OCI-LY3 (cell line): ENCODE data around the gene AKT1S1.
"Not testable (repeated sequence)": the region's sequence is repeated elsewhere in the genome, so short reads cannot be mapped to it uniquely, and the experiment has no call there.

ENCODE experiments used
- H2AFZ ChIP-seq: fragments of 200-600, 300-600 bp; shearing (Covaris generic); 2 replicates; pipeline ENCODE4 v1.6.0; 2014; ENCODE audit warnings: antibody characterized with exemption, low read depth, low read length
- H3K27ac ChIP-seq: fragments of 200-600, 300-600 bp; sonication (generic); 2 replicates; pipeline ENCODE4 v1.5.1; 2014; ENCODE audit warnings: mild to moderate bottlenecking, low read length, moderate library complexity, mixed read lengths
- H3K27me3 ChIP-seq: fragments of 200-600, 300-600 bp; sonication (generic); 2 replicates; pipeline ENCODE4 v1.6.1; 2014; ENCODE audit warnings: low read depth, low read length, mixed read lengths
- H3K36me3 ChIP-seq: fragments of 200-600, 300-600 bp; sonication (generic); replicated peaks from 2 replicates; pipeline ENCODE3; 2014; ENCODE audit warnings: low read depth, low read length, mixed read lengths
- H3K4me1 ChIP-seq: fragments of 300-600, 200-600 bp; sonication (generic); 2 replicates; pipeline ENCODE4 v1.6.1; 2014; ENCODE audit warnings: low read length, mixed read lengths
- H3K4me2 ChIP-seq: fragments of 200-600, 300-600 bp; sonication (generic); 2 replicates; pipeline ENCODE4 v1.6.1; 2014; ENCODE audit warnings: low read length, mixed read lengths
- H3K4me3 ChIP-seq: fragments of 300-600, 200-600 bp; sonication (generic); 2 replicates; pipeline ENCODE4 v1.5.1; 2014; ENCODE audit warnings: antibody characterized with exemption, mild to moderate bottlenecking, low read length, moderate library complexity
- H3K79me2 ChIP-seq: fragments of 300-600, 200-600 bp; shearing (Covaris generic); 2 replicates; pipeline ENCODE4 v1.6.1; 2014; ENCODE audit warnings: mild to moderate bottlenecking, low read length, mixed read lengths
- H3K9ac ChIP-seq: fragments of 300-600, 200-600 bp; shearing (Covaris generic); 2 replicates; pipeline ENCODE4 v1.6.0; 2014; ENCODE audit warnings: mild to moderate bottlenecking, low read length, moderate library complexity
- H3K9me3 ChIP-seq: fragments of 200-600, 300-600 bp; shearing (Covaris generic); 2 replicates; pipeline ENCODE4 v1.6.1; 2014; ENCODE audit warnings: low read length, mixed read lengths; ENCODE audit not compliant: insufficient read depth
- H4K20me1 ChIP-seq: fragments of 200-600, 300-600 bp; sonication (generic); 2 replicates; pipeline ENCODE4 v1.6.1; 2016; ENCODE audit warnings: low read length, mixed read lengths; ENCODE audit not compliant: insufficient read depth
- EZH2phosphoT487 ChIP-seq: fragments of 200-600 bp; shearing (Covaris generic); IDR thresholded peaks from 2 replicates; pipeline ENCODE4 v1.6.1; 2018; ENCODE audit warnings: antibody characterized with exemption, mixed run types, low read depth
- TF ChIP-seq, protein P1 (sequence below): fragments of 200-600, 300-600 bp; sonication (generic); IDR thresholded peaks from 2 replicates; pipeline ENCODE4 v1.5.1; 2014; ENCODE audit warnings: antibody characterized with exemption, low read length, low read depth

AKT1S1 gene

DNA sequence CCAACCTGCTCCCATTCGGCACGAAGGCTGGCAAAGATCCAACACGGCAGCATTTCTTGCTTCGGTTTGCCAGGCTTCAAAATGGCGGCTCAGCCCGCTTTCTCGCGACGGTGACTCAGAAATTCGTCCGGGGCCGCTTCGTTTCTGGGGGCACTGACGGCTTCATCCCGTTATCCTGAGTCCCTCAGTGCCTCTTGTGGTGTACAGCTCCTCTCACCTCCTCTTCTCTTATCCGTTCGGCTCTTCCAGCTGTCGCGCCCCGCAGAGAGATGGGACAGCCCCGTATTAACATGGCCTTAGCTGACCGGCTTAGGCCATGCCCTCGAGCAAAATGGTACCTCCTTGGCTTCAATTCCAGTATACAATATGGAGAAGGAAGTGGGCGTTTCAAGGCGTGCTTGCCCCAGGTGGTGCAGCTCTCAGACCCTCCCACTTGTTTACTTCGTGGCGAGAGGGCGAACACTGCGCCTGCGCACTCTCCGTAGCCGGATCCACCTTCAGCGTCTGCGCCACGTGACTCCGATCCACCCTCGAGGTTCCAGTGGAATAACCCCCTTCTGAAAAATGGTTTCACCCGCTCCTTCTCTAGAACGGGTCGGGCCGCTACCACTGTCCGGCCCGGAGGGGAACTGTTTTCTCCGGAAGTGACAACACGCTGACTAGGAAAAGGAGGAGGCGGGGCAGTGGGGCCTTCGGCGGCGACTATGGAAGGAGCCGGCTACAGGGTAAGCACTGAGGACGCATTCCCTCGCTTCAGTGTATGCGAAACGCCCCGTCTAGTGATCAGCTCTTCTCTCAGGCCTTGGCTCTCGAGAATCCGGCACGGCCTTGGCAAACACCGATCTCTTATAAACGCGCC is at the start of gene AKT1S1, which contains the start of gene TBC1D17:
AKT1S1 (minus strand) TSS at position 336 of the 859 bp plus-strand sequence. CDS start 4,060 bp downstream, outside the sequence.
TBC1D17 (plus strand) TSS at position 683 of the 859 bp plus-strand sequence; CDS start at position 705, 22 bp downstream.
- TF ChIP-seq, protein P1, sequence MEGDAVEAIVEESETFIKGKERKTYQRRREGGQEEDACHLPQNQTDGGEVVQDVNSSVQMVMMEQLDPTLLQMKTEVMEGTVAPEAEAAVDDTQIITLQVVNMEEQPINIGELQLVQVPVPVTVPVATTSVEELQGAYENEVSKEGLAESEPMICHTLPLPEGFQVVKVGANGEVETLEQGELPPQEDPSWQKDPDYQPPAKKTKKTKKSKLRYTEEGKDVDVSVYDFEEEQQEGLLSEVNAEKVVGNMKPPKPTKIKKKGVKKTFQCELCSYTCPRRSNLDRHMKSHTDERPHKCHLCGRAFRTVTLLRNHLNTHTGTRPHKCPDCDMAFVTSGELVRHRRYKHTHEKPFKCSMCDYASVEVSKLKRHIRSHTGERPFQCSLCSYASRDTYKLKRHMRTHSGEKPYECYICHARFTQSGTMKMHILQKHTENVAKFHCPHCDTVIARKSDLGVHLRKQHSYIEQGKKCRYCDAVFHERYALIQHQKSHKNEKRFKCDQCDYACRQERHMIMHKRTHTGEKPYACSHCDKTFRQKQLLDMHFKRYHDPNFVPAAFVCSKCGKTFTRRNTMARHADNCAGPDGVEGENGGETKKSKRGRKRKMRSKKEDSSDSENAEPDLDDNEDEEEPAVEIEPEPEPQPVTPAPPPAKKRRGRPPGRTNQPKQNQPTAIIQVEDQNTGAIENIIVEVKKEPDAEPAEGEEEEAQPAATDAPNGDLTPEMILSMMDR, result no peak
- TF ChIP-seq EZH2phosphoT487, result no peak
- peak within 1 kb of the TSS; percentile 77 for H2AFZ ChIP-seq
- peaks cover 20% of the 10 kb centered on the region for H3K4me1 ChIP-seq
- H3K9ac ChIP-seq, result peak within 1 kb of the TSS; percentile 95
- H4K20me1 ChIP-seq, result no peaks in the 10 kb centered on the region; the same call in 1 of the 2 replicates
- peaks cover 31% of the 10 kb centered on the region for H3K36me3 ChIP-seq
- H3K4me3 ChIP-seq, result peak within 1 kb of the TSS; percentile 88
- H3K27me3 ChIP-seq, result no peaks in the 10 kb centered on the region
- H3K4me2 ChIP-seq, result peak within 1 kb of the TSS; percentile 88
- peak within 1 kb of the TSS; percentile 85 for H3K27ac ChIP-seq
- no peaks in the 10 kb centered on the region for H3K9me3 ChIP-seq
- H3K79me2 ChIP-seq, result peaks cover 33% of the 10 kb centered on the region

DNA sequence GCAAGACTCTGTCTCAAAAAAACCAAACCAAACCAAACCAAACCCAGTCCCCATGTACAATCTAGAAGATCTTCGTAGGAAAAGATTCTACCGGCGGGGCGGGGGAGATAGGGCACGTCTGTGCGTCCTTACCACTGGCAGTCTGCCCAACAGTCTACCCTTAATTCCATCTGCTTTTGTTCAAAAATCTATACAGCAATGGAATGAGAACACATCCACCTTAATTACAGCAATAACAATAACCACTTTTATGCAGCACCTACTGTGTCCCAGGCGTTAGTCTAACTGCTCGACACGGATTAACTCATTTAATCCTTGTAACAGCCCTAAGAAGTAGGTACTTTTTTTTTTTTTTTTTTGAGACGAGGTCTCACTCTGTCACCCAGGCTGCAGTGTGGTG is 49.4 kb upstream of the AKT1S1 start:
- H3K9ac ChIP-seq, result no peak overlapping the region

DNA sequence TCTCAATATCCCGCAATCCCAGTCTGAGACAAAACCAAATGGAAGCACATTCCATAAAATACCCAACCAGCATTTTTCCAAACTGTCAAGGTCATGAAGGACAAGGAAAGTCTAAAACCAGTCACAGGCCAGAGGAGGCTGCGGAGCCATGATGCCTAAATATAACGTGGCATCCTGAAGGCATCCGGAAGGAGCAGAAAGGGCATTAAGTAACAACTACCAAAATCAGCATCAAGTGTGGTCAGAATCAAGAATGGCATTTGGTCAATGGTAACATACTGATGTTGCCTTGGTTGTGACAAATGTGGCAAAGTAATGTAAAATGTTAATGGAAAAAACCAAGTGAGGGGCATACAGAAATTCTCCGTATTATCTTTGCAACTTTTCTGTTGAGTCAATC is 48.3 kb upstream of the AKT1S1 start:
- Histone ChIP-seq H2AFZ (no peak overlapping the region), H3K9me3 (0 out of 2 replicates have a peak, but pooled peaks cover 3% of the 10 kb centered on the region), H3K79me2 (peaks cover 84% of the 10 kb centered on the region), H3K4me1 (peaks cover 77% of the 10 kb centered on the region), H3K27ac (peak overlapping the region; percentile 94), H3K9ac (peak overlapping the region; percentile 93; the same call in 1 of the 2 replicates), H4K20me1 (peaks cover 11% of the 10 kb centered on the region), H3K4me2 (peak overlapping the region; percentile 87), H3K4me3 (peak overlapping the region; percentile 60), H3K36me3 (peaks cover 41% of the 10 kb centered on the region), H3K27me3 (no peaks in the 10 kb centered on the region)
- TF ChIP-seq, protein P1, result no peak
- no peak for TF ChIP-seq EZH2phosphoT487

More for the DNA sequence above, 49.4 kb upstream of the AKT1S1 start:
- Histone ChIP-seq H3K4me1 (peaks cover 77% of the 10 kb centered on the region), H3K9me3 (0 out of 2 replicates have a peak, but pooled peaks cover 3% of the 10 kb centered on the region), H3K4me3 (no peak overlapping the region), H3K4me2 (peak overlapping the region; percentile 2; the same call in 1 of the 2 replicates), H3K36me3 (peaks cover 51% of the 10 kb centered on the region), H3K79me2 (peaks cover 88% of the 10 kb centered on the region), H3K27ac (peak overlapping the region; percentile 95; the same call in 1 of the 2 replicates), H3K27me3 (no peaks in the 10 kb centered on the region), H4K20me1 (peaks cover 21% of the 10 kb centered on the region), H2AFZ (no peak overlapping the region)
- TF ChIP-seq, protein P1, result no peak
- no peak for TF ChIP-seq EZH2phosphoT487

DNA sequence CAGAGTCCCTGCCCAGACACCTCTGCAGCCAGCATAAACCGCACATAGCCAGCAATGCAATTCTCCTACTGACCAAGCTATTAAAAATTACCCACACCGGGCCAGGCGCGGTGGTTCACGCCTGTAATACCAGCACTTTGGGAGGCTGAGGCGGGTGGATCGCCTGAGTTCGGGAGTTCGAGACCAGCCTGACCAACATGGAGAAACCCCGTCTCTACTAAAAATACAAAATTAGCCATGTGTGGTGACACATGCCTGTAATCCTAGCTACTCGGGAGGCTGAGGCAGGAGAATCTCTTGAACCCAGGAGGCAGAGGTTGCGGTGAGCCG is 47.7 kb upstream of the AKT1S1 start:
- H3K9me3 ChIP-seq, H2AFZ ChIP-seq, H4K20me1 ChIP-seq, H3K27me3 ChIP-seq: not testable (repeated sequence)
- peak overlapping the region; percentile 94 for H3K27ac ChIP-seq
- H3K79me2 ChIP-seq, result peaks cover 84% of the 10 kb centered on the region
- peaks cover 84% of the 10 kb centered on the region for H3K4me1 ChIP-seq
- peak overlapping the region; percentile 87 for H3K4me2 ChIP-seq
- peak overlapping the region; percentile 60 for H3K4me3 ChIP-seq
- peaks cover 37% of the 10 kb centered on the region for H3K36me3 ChIP-seq
- H3K9ac ChIP-seq, result peak overlapping the region; percentile 93
